Mesothelial cell of epicardium (in vitro differentiated cells): ENCODE results near the gene HS2ST1. TPM values are rescaled to one million over a fixed set of nuclear protein-coding genes. Genes with fewer than 3 reads are reported as not detected.

Source experiments
- DNase-seq, 2 experiments: peaks; one replicate each; pipeline ENCODE4 v3.0.0; 2021; ENCODE audit warnings: low spot score in 2 of 2; ENCODE audit not compliant: unreplicated experiment in 2 of 2
- H3K27ac Mint-ChIP-seq: 2 replicates; pipeline ENCODE4 v1.8.0; 2021; ENCODE audit warnings: mixed read lengths
- H3K27me3 Mint-ChIP-seq: 2 replicates; pipeline ENCODE4 v1.8.0; 2021; ENCODE audit warnings: low read depth, mixed read lengths
- H3K36me3 Mint-ChIP-seq: 2 replicates; pipeline ENCODE4 v1.8.0; 2021; ENCODE audit warnings: mixed read lengths
- H3K4me1 Mint-ChIP-seq: 2 replicates; pipeline ENCODE4 v1.8.0; 2021; ENCODE audit warnings: mixed read lengths
- H3K4me3 Mint-ChIP-seq: 2 replicates; pipeline ENCODE4 v1.8.0; 2021; ENCODE audit warnings: mild to moderate bottlenecking, moderate library complexity, mixed read lengths
- H3K9me3 Mint-ChIP-seq: 2 replicates; pipeline ENCODE4 v1.8.0; 2021; ENCODE audit warnings: mixed read lengths
- total RNA-seq: library from RNA; stranded (reverse); gene quantifications from 3 replicates; pipeline ENCODE4 v1.2.1, GENCODE V29; 2021
- TF ChIP-seq, protein P1 (sequence below): fragments of 200-600 bp; sonication (generic); IDR thresholded peaks from one replicate; pipeline ENCODE4 v1.5.0; 2021; ENCODE audit warnings: antibody characterized with exemption; ENCODE audit not compliant: unreplicated experiment

The HS2ST1 gene
- total RNA-seq, 1 donor from 2014 or later: 40.2 TPM

DNA sequence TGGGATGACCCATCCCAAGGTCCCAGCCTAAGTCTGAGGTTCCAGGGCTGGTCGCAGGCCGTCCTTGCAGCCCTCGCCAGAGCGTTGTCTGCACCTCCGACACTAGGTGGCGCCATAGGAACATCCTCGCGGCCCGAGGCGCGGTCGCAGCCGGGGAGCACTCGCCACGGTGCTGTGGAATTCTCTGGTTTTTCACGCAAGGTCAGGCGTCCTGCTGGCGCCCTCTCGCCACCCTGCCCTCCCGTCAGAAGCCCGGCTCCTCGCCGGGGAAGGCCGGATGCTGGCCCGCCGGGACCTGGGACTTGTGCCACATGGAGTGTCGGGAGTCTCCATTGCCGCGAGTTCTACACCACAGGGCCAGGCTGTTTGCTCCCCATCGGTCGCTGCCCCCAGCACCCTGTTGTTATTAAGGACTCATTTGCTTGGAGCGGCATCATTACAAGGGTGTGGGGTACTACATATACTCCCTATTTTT, 217.4 kb downstream of the HS2ST1 start:
- peak; percentile 79 to 89 for DNase-seq

DNA sequence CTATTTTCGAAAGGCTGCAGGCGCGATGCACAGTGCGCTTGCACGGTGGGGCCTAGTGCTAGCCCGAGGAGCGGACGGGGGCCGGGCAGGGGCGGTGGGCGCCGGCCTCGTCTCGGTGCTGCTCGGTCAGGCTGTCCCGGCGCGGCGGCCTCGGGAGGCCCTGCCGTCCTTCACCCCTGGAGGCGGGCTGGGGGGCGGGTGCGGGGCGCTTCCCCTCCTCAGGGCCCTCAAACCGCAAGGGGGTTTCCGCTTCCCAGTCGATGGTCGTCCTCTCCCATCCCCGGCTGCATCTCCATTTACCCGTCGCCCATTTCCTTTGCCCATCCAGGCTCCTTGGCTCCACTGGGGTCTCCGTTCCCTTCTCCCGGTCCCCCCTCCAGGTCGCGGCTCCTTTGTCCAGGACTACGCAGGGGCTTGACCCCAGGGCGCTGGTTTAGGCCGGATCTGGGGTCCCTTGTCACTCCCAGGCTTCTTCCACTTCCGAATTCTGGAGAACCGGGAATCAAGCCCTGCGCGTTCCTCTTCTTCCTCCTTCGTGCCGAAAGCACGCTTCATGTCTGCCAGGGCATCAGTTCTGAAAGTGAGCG, 217.9 kb downstream of the HS2ST1 start:
- no peaks in the 10 kb centered on the region for H3K9me3 Mint-ChIP-seq
- H3K4me3 Mint-ChIP-seq: peak overlapping the region; percentile 75
- H3K36me3 Mint-ChIP-seq: no peaks in the 10 kb centered on the region
- no peak for DNase-seq
- H3K27me3 Mint-ChIP-seq: peaks cover 32% of the 10 kb centered on the region
- H3K27ac Mint-ChIP-seq: no peak overlapping the region
- TF ChIP-seq, protein P1, sequence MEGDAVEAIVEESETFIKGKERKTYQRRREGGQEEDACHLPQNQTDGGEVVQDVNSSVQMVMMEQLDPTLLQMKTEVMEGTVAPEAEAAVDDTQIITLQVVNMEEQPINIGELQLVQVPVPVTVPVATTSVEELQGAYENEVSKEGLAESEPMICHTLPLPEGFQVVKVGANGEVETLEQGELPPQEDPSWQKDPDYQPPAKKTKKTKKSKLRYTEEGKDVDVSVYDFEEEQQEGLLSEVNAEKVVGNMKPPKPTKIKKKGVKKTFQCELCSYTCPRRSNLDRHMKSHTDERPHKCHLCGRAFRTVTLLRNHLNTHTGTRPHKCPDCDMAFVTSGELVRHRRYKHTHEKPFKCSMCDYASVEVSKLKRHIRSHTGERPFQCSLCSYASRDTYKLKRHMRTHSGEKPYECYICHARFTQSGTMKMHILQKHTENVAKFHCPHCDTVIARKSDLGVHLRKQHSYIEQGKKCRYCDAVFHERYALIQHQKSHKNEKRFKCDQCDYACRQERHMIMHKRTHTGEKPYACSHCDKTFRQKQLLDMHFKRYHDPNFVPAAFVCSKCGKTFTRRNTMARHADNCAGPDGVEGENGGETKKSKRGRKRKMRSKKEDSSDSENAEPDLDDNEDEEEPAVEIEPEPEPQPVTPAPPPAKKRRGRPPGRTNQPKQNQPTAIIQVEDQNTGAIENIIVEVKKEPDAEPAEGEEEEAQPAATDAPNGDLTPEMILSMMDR: no peak
- H3K4me1 Mint-ChIP-seq: peaks cover 25% of the 10 kb centered on the region

More for the DNA sequence above, 217.4 kb downstream of the HS2ST1 start:
- Mint-ChIP-seq H3K4me3 (peak overlapping the region; percentile 75), H3K27ac (no peak overlapping the region), H3K4me1 (peaks cover 22% of the 10 kb centered on the region), H3K36me3 (no peaks in the 10 kb centered on the region), H3K27me3 (peaks cover 32% of the 10 kb centered on the region), H3K9me3 (no peaks in the 10 kb centered on the region)
- TF ChIP-seq, protein P1: peak; percentile 94

DNA sequence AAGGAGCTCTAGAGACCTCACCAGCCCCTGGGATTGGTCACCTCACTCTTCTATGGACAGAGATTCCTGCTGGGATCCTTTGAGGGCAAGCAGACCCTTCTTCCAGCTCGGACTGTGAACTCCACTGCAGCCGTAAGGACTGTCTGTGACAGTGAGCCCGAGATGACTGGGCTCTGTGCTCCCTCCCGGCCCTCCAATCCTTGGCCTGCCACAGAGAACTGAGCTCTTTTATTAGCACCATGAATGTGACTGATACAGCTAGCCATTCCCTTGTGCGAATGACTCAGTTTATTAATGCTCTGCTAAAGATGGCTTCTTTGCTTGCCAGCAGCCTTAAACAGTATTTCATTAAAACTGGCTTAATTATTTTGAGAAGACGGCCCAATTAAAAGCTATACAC, 219.6 kb downstream of the HS2ST1 start:
- DNase-seq: no peak
- TF ChIP-seq, protein P1: no peak
- Mint-ChIP-seq H3K36me3 (no peaks in the 10 kb centered on the region), H3K4me3 (no peak overlapping the region), H3K27me3 (peaks cover 32% of the 10 kb centered on the region), H3K27ac (no peak overlapping the region), H3K9me3 (no peaks in the 10 kb centered on the region), H3K4me1 (peaks cover 21% of the 10 kb centered on the region)

DNA sequence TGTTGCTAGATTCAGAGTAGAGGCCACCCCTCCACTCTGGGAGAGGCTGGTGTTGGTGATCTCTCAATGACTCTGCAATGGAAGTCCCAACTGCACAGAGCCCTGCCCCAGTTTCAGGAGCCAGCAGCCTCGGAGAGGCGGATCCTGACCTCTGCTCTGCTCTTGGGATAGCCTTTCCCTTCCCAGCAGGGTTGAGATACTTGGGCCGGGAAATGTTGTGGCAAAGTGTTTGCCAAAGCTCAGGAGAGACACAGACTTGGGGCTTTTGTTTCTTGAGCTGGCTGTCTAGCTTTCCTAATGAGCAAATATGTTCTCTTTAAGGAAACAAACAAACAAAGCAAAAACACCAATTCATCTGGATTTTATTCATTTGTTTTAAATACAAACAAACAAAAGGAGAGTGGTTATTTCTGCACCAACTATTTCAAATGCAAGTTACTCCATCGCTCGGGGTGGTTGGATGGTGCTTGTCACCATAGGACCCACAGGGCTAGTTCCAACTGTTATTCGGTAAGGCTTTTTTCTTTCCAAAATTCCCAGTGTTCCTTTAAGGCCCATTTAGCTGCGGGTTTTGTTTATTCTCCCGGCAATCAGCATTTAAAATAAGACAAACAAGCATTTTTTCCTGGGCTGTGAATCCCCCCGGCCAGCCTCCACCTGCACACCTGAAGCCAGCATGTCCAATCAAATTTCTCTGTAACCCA, 220.3 kb downstream of the HS2ST1 start:
- Mint-ChIP-seq H3K27me3 (peaks cover 28% of the 10 kb centered on the region), H3K9me3 (no peaks in the 10 kb centered on the region), H3K4me1 (peaks cover 13% of the 10 kb centered on the region), H3K36me3 (no peaks in the 10 kb centered on the region), H3K4me3 (no peak overlapping the region), H3K27ac (no peak overlapping the region)
- TF ChIP-seq, protein P1: no peak
- no peak for DNase-seq

DNA sequence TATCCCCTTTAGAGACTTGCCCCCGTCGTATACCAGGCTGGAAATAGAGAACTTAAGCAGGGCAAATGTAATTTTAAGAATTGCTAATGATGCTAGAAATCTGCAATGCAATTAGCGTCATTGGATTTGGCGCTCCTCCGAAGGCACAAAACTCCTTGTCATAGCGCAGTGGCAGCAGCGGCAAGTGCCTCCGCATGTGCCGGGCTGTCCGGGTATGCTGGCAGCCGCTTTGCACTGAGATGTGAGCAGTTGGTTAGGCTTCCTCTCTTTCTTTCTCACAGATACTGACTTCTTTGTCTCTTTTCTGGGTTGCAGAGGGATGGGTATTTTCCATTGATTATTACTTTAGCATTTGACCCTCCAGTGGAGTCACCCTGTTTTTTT, 220.9 kb downstream of the HS2ST1 start:
- no peaks in the 10 kb centered on the region for H3K9me3 Mint-ChIP-seq
- H3K4me3 Mint-ChIP-seq: no peak overlapping the region
- peaks cover 12% of the 10 kb centered on the region for H3K4me1 Mint-ChIP-seq
- TF ChIP-seq, protein P1: no peak
- H3K36me3 Mint-ChIP-seq: no peaks in the 10 kb centered on the region
- peaks cover 27% of the 10 kb centered on the region for H3K27me3 Mint-ChIP-seq
- no peak for DNase-seq
- no peak overlapping the region for H3K27ac Mint-ChIP-seq
